ENCODE data around the gene CT45A9.
"Not testable (repeated sequence)": the region's sequence is repeated elsewhere in the genome, so short reads cannot be mapped to it uniquely, and the experiment has no call there.

Gene CT45A9, protein sequence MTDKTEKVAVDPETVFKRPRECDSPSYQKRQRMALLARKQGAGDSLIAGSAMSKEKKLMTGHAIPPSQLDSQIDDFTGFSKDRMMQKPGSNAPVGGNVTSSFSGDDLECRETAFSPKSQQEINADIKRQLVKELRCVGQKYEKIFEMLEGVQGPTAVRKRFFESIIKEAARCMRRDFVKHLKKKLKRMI

DNA sequence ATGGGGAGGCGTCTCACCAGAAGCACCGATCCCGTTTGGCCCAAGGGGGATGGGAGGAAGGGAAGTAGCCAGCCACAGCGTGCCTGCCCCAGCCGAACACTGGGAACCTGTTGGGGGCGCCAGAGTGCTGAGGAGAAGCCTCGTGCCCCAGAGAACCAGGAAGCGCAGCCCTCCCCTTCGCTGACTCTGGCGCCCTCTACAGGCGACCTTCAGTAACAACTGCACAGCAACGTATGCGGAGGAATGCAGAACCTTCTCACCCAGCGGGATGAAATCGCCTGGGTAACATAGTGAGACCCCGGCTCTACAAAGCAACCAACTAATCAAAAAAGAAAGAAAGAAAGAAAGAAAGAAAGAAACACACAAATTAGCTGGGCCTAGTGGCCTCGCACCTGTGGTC, at the start of gene CT45A9:
Gene CT45A9, minus strand, starts transcription at position 101 of the 400 bp plus-strand sequence. CDS start 3,751 bp downstream, outside the sequence.
- not testable (repeated sequence) for DNase-seq

DNA sequence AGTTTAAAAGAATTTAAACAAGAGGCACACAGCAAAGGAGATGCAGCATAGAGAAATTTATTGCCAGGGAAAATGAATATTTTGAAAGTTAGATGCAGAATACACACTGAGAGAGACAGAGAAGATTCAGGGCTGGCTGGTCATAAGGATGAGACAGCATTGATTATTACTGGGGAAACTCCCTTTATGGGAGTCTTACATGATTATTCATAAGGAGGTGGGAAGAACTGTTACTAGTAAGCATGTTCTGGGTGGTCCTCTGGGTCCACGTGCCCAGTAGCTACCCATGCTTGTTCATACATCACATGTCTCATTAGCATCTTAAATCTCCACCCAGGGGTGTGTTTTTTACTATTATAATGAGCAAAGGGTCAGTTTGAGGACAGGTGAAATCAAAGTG, 48.9 kb upstream of the CT45A9 start:
- not testable (repeated sequence) for DNase-seq

DNA sequence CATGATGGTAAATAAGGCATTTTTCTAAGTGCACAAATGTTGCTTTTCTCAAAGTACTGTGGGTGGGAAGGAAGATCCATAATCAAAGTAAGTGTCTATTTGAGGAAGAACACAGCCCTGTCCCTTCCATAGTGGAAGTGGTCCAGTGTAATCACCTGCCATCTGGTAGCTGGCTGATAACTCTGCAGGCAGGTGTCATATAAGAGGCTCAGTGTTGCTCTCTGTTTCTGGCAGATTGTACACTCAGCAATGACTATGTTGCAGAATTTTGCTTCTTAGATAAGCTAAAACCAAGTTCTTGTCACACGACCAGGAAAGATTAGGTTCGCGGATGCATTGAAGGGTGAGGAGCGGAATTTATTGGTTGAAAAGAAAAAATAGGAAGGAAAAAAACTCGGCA, 42.8 kb upstream of the CT45A9 start:
- no peak for DNase-seq

DNA sequence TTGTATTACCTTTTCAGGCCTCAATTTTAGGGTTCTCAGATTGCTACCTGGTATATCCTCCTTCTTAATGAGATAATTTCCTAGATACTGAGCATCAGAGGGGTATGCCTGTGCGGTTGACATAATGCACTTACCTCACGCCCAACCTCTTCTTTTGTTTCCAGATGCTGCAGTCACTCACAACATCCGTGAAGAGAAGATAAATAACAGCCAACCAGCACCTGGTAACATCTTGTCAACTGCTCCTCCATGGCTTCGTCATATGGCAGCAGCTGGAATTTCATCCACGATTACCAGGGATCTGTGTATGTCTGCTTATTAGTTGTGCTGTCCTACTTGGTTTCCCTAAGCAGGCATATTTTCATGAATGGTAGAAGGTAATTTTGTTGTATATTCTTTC, 38.6 kb upstream of the CT45A9 start:
- DNase-seq, result no peak

DNA sequence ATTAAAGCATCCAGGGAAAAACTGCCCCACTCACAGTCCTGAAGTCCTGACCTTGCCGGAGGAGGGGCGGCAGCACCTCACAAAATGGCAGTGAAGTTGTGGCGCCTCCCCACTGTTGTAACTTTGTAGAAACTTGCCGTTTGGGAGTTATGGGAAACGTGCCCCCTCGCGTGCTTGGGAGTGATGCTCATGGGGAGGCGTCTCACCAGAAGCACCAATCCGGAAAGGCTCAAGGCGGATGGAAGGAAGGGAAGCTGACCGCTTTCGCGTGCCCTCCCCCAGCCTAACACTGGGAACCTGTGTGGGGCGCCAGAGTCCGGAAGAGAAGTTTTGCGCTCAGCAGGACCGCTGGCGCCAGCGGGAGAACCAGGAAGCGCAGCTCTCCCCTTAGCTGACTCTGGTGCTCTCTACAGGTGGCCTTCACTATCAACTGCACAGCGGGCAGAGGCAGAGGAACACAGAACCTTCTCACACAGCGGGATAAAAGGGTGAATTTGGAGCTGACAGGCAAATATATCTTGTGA, 21.7 kb upstream of the CT45A9 start, which contains the start of the genes CT45A10 and SAGE1:
Gene CT45A10, minus strand, starts transcription at position 151 of the 524 bp plus-strand sequence. CDS start 8,100 bp downstream, outside the sequence.
Gene SAGE1, plus strand, starts transcription at position 423 of the 524 bp plus-strand sequence. CDS start 2,527 bp downstream, outside the sequence.
- DNase-seq, result no peak

DNA sequence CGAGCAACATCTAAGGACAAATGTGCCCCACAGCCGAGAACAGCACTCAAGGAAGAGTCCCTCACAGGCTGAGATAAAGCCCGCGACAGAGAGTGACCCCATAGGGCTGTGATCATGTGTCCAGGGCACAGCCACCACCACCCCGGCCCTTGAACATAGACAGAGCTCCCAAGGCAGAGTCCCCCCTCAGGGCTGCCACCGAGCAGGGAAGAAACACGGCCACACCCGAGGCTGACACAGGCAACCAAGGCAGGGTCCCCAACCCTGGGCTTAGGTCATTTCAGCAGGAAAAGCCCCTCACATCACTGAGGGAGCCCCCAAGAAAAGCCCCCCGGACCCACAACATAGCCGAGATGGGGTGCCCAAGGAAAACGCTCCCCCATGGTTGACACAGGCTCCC, 21.2 kb upstream of the CT45A9 start:
- DNase-seq, result no peak

DNA sequence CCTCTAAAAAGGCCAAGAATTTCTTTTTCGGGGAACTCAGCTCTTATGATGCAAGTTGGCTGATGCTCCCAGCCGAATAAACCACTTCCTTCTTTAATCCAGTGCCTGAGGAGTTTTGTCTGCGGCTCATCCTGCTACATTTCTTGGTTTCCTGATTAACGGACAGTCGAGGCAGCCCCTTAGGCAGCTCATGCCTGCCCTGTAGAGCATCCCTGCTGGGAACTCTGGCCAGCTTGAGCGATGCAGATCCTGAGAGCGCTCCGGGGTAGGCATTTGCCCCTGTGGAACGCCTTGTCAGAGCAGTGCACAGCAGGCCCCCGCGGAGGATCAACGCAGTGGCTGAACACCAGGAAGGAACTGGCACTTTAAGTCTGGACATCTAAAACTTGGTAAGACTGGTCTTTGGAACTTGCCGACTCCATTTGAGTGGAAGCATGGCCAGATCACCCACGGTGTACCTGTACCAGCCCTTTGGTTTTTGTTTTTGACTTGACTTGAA, 18.5 kb upstream of the CT45A9 start:
- no peak for DNase-seq

DNA sequence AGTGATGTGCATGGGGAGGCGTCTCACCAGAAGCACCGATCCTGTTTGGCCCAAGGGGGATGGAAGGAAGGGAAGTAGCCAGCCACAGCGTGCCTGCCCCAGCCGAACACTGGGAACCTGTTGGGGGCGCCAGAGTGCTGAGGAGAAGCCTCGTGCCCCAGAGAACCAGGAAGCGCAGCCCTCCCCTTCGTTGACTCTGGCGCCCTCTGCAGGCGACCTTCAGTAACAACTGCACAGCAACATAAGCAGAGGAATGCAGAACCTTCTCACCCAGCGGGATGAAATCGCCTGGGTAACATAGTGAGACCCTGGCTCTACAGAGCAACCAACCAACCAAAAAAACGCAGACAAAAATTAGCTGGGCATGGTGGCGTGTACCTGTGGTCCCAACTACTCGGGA, 17.4 kb upstream of the CT45A9 start:
- DNase-seq, result peak; percentile 46

DNA sequence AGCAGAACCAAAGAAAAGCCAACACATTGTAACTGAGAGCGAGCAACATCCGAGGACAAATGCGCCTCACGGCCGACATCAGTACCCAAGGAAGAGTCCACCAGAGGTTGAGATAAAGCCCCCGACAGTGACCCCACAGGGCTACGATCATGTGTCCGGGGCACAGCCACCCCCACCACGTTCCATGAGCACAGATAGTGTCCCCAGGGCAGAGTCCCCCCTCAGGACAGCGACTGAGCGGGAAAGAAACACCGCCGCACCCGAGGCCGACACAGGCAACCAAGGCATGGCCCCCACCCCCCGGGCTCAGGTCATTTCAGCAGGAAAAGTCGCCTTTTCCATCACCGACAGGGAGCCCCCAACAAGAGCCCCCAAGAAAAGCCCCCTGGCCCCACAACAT, 16.6 kb upstream of the CT45A9 start:
- DNase-seq, result not testable (repeated sequence)

DNA sequence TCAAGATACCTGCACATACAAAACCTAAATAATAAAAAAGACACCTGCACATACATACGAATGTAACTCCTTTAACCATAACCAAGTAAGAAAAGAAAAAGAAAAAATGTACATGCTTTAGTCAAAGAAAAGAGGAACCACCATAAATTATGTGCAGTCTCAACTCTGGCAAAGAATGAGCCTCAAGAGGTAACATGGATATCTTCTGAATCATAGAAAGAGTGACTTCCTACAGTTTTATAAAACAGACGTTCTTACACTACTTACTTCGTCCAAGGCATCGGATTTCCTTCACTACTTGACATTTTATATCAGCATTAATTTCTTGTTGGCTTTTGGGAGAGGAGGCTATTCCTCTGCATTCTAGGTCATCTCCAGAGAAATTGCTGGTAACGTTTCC, 11.1 kb upstream of the CT45A9 start:
- DNase-seq, result not testable (repeated sequence)

DNA sequence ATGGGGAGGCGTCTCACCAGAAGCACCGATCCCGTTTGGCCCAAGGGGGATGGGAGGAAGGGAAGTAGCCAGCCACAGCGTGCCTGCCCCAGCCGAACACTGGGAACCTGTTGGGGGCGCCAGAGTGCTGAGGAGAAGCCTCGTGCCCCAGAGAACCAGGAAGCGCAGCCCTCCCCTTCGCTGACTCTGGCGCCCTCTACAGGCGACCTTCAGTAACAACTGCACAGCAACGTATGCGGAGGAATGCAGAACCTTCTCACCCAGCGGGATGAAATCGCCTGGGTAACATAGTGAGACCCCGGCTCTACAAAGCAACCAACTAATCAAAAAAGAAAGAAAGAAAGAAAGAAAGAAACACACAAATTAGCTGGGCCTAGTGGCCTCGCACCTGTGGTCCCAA, 17.2 kb downstream of the CT45A9 start, which contains the start of gene CT45A8:
Gene CT45A8, minus strand, starts transcription at position 101 of the 400 bp plus-strand sequence. CDS start 3,755 bp downstream, outside the sequence.
- not testable (repeated sequence) for DNase-seq

DNA sequence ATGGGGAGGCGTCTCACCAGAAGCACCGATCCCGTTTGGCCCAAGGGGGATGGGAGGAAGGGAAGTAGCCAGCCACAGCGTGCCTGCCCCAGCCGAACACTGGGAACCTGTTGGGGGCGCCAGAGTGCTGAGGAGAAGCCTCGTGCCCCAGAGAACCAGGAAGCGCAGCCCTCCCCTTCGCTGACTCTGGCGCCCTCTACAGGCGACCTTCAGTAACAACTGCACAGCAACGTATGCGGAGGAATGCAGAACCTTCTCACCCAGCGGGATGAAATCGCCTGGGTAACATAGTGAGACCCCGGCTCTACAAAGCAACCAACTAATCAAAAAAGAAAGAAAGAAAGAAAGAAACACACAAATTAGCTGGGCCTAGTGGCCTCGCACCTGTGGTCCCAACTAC, 34.4 kb downstream of the CT45A9 start, which contains the start of gene CT45A7:
Gene CT45A7, minus strand, starts transcription at position 101 of the 400 bp plus-strand sequence. CDS start 3,747 bp downstream, outside the sequence.
- not testable (repeated sequence) for DNase-seq

DNA sequence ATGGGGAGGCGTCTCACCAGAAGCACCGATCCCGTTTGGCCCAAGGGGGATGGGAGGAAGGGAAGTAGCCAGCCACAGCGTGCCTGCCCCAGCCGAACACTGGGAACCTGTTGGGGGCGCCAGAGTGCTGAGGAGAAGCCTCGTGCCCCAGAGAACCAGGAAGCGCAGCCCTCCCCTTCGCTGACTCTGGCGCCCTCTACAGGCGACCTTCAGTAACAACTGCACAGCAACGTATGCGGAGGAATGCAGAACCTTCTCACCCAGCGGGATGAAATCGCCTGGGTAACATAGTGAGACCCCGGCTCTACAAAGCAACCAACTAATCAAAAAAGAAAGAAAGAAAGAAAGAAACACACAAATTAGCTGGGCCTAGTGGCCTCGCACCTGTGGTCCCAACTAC, 51.7 kb downstream of the CT45A9 start, which contains the start of gene CT45A2:
Gene CT45A2, minus strand, starts transcription at position 101 of the 400 bp plus-strand sequence. CDS start 3,747 bp downstream, outside the sequence.
- not testable (repeated sequence) for DNase-seq
